ENCODE results near the gene PSORS1C1. TPM values are rescaled to one million over a fixed set of nuclear protein-coding genes. Genes with fewer than 3 reads are reported as not detected.
A peak's percentile ranks its signal among the peaks of the same experiment; 100 is the strongest.

PSORS1C1 gene
- total and polyA plus RNA-seq, 4 donors, result 1.1 to 10.8 (median 2.5) TPM

- DNase-seq (no peak), ATAC-seq (ENCODE audit: insufficient read depth, low FRiP score) (no peak)
- Histone ChIP-seq H3K4me3 (no peak overlapping the region), H3K27me3 (ENCODE audit: control insufficient read depth in 3 of 3, insufficient read depth in 3 of 3, low read length in 2 of 3) (peaks cover 0 to 4% (median 0%) of the 10 kb centered on the region in 3 donors), H3K27ac (ENCODE audit: low read depth in 1 of 2, low read length in 1 of 2) (no peak overlapping the region), H3K4me1 (ENCODE audit: control insufficient read depth in 5 of 5, insufficient read depth in 5 of 5, low read length in 5 of 5) (peaks cover 0 to 2% (median 0%) of the 10 kb centered on the region in 5 donors), H3K36me3 (ENCODE audit: control insufficient read depth in 4 of 4, insufficient read depth in 4 of 4, low read length in 4 of 4) (no peaks in the 10 kb centered on the region), H3K9me3 (ENCODE audit: control insufficient read depth in 4 of 4, insufficient read depth in 3 of 4, low read length in 3 of 4) (no peaks in the 10 kb centered on the region), H3K9ac (ENCODE audit: insufficient read depth in 1 of 2, low read length in 2 of 2) (no peak overlapping the region)
- TF ChIP-seq CTCF (IDR thresholded peaks at IDR 0.05; ENCODE audit: control extremely low read depth, extremely low read depth), result no peak
- WGBS, 2 donors, result 77 to 90% methylated on average over 6 of the region's 6 CpGs
Observed at GRCh38 chr6:31132806-31133205, 18.2 kb downstream of the PSORS1C1 start.

- no peaks in the 10 kb centered on the region for H3K36me3 ChIP-seq (ENCODE audit: control insufficient read depth in 4 of 4, insufficient read depth in 4 of 4, low read length in 4 of 4)
- no peak for TF ChIP-seq CTCF (IDR thresholded peaks at IDR 0.05; ENCODE audit: control extremely low read depth, extremely low read depth)
- no peak overlapping the region for H3K27ac ChIP-seq (ENCODE audit: low read depth in 1 of 2, low read length in 1 of 2)
- DNase-seq, result no peak
- no peak for ATAC-seq (ENCODE audit: insufficient read depth, low FRiP score)
- H3K27me3 ChIP-seq (ENCODE audit: control insufficient read depth in 3 of 3, insufficient read depth in 3 of 3, low read length in 2 of 3), result no peaks in the 10 kb centered on the region
- H3K9me3 ChIP-seq (ENCODE audit: control insufficient read depth in 4 of 4, insufficient read depth in 3 of 4, low read length in 3 of 4), result no peaks in the 10 kb centered on the region
- H3K4me1 ChIP-seq (ENCODE audit: control insufficient read depth in 5 of 5, insufficient read depth in 5 of 5, low read length in 5 of 5), result peaks cover 0 to 10% (median 0%) of the 10 kb centered on the region in 5 donors
- H3K9ac ChIP-seq (ENCODE audit: insufficient read depth in 1 of 2, low read length in 2 of 2), result no peak overlapping the region
- WGBS, 2 donors, result 92 to 95% methylated on average over 10 of the region's 10 CpGs
- H3K4me3 ChIP-seq, result no peak overlapping the region
Observed at GRCh38 chr6:31135710-31136109, 21.1 kb downstream of the PSORS1C1 start.

- ATAC-seq (ENCODE audit: insufficient read depth, low FRiP score) (no peak), DNase-seq (no peak)
- Histone ChIP-seq H3K36me3 (ENCODE audit: control insufficient read depth in 4 of 4, insufficient read depth in 4 of 4, low read length in 4 of 4) (peaks cover 0 to 2% (median 0%) of the 10 kb centered on the region in 4 donors), H3K4me1 (ENCODE audit: control insufficient read depth in 5 of 5, insufficient read depth in 5 of 5, low read length in 5 of 5) (peaks cover 0 to 10% (median 0%) of the 10 kb centered on the region in 5 donors), H3K4me3 (no peak within 1 kb of the TSS), H3K9me3 (ENCODE audit: control insufficient read depth in 4 of 4, insufficient read depth in 3 of 4, low read length in 3 of 4) (no peaks in the 10 kb centered on the region), H3K27ac (ENCODE audit: low read depth in 1 of 2, low read length in 1 of 2) (no peak within 1 kb of the TSS), H3K27me3 (ENCODE audit: control insufficient read depth in 3 of 3, insufficient read depth in 3 of 3, low read length in 2 of 3) (no peaks in the 10 kb centered on the region), H3K9ac (ENCODE audit: insufficient read depth in 1 of 2, low read length in 2 of 2) (no peak within 1 kb of the TSS)
- TF ChIP-seq CTCF (IDR thresholded peaks at IDR 0.05; ENCODE audit: control extremely low read depth, extremely low read depth), result no peak
- WGBS, 2 donors, result 84 to 85% methylated on average over 4 of the region's 4 CpGs
Observed at GRCh38 chr6:31138982-31139381, 24.4 kb downstream of the PSORS1C1 start, which contains the start of gene PSORS1C2. TSS of gene PSORS1C2 (minus strand) at chr6:31139066. CDS start at chr6:31139026, 40 bp downstream.

- WGBS, 2 donors, result 31 to 50% methylated on average over 4 of the region's 4 CpGs
- Histone ChIP-seq H3K27ac (ENCODE audit: low read depth in 1 of 2, low read length in 1 of 2) (no peak overlapping the region), H3K9me3 (ENCODE audit: control insufficient read depth in 4 of 4, insufficient read depth in 3 of 4, low read length in 3 of 4) (no peaks in the 10 kb centered on the region), H3K4me1 (ENCODE audit: control insufficient read depth in 5 of 5, insufficient read depth in 5 of 5, low read length in 5 of 5) (peaks cover 0 to 10% (median 0%) of the 10 kb centered on the region in 5 donors), H3K36me3 (ENCODE audit: control insufficient read depth in 4 of 4, insufficient read depth in 4 of 4, low read length in 4 of 4) (peaks cover 0 to 8% (median 2%) of the 10 kb centered on the region in 4 donors), H3K27me3 (ENCODE audit: control insufficient read depth in 3 of 3, insufficient read depth in 3 of 3, low read length in 2 of 3) (no peaks in the 10 kb centered on the region), H3K4me3 (no peak overlapping the region), H3K9ac (ENCODE audit: insufficient read depth in 1 of 2, low read length in 2 of 2) (no peak overlapping the region)
- no peak for TF ChIP-seq CTCF (IDR thresholded peaks at IDR 0.05; ENCODE audit: control extremely low read depth, extremely low read depth)
- DNase-seq (peak in 2 of 3 donors; percentile 20 to 28), ATAC-seq (ENCODE audit: insufficient read depth, low FRiP score) (no peak)
Observed at GRCh38 chr6:31139599-31139998, 25.0 kb downstream of the PSORS1C1 start.

All from lung (tissue), 12 donors.